CD14-positive monocyte (primary cell): Measurements from ENCODE around the gene ART4. TPM values are rescaled to one million over a fixed set of nuclear protein-coding genes. Genes with fewer than 3 reads are reported as not detected.

Experiments used
- DNase-seq, 3 donors: peaks; one replicate each; pipeline ENCODE4 v3.0.0-alpha.2; 2011 to 2022
- H2AFZ ChIP-seq: 2 replicates; pipeline ENCODE4 v1.6.0; 2012; ENCODE audit warnings: mild to moderate bottlenecking, low read depth, low read length, inconsistent platforms; ENCODE audit not compliant: insufficient read depth, poor library complexity, severe bottlenecking
- H3K27ac ChIP-seq, 2 donors: 1 replicate in 1 of 2; 2 replicates in 1 of 2; pipeline ENCODE4 v1.5.1; 2012 to 2013; ENCODE audit warnings: low read length in 2 of 2, control low read depth in 1 of 2, inconsistent platforms in 1 of 2, low read depth in 1 of 2, mild to moderate bottlenecking in 1 of 2
- H3K27me3 ChIP-seq, 2 donors: one replicate each; pipeline versions ENCODE4 v1.6.0 to v1.6.1; 2011 to 2013; ENCODE audit warnings: low read length in 2 of 2; ENCODE audit not compliant: control insufficient read depth in 2 of 2, insufficient read depth in 2 of 2
- H3K36me3 ChIP-seq, 2 donors: replicated peaks in 1 of 2; 1 replicate in 1 of 2; 2 replicates in 1 of 2; pipeline versions ENCODE4 v1.5.1 to v1.6.1; 2012 to 2013; ENCODE audit warnings: low read length in 2 of 2, control low read depth in 1 of 2, inconsistent platforms in 1 of 2, mild to moderate bottlenecking in 1 of 2; ENCODE audit not compliant: insufficient read depth in 2 of 2, control insufficient read depth in 1 of 2
- H3K4me1 ChIP-seq, 2 donors: 1 replicate in 1 of 2; 2 replicates in 1 of 2; pipeline versions ENCODE4 v1.5.1 to v1.6.1; 2012 to 2013; ENCODE audit warnings: low read length in 2 of 2, control low read depth in 1 of 2, inconsistent platforms in 1 of 2, mild to moderate bottlenecking in 1 of 2, moderate library complexity in 1 of 2; ENCODE audit not compliant: insufficient read depth in 2 of 2, control insufficient read depth in 1 of 2
- H3K4me2 ChIP-seq: replicated peaks from 2 replicates; pipeline ENCODE3; 2012; ENCODE audit warnings: low read length, moderate library complexity, mild to moderate bottlenecking; ENCODE audit not compliant: poor library complexity, severe bottlenecking; ENCODE audit errors: extremely low read depth
- H3K4me3 ChIP-seq, 3 experiments: fragments of 200-600 bp in 1 of 3; sonication (generic) in 1 of 3; replicated peaks in 1 of 3; 1 replicate in 2 of 3; 2 replicates in 1 of 3; pipeline ENCODE4 v1.5.1; 2011 to 2013; ENCODE audit warnings: low read length in 3 of 3, mild to moderate bottlenecking in 3 of 3, control low read depth in 2 of 3, low read depth in 2 of 3, inconsistent platforms in 1 of 3, moderate library complexity in 1 of 3
- H3K79me2 ChIP-seq: 2 replicates; pipeline ENCODE4 v1.6.0; 2012; ENCODE audit warnings: mild to moderate bottlenecking, control low read depth, inconsistent platforms, low read length, moderate library complexity; ENCODE audit not compliant: insufficient read depth
- H3K9ac ChIP-seq: 2 replicates; pipeline ENCODE4 v1.6.0; 2017; ENCODE audit warnings: low read length, mild to moderate bottlenecking; ENCODE audit not compliant: insufficient read depth, poor library complexity, severe bottlenecking
- H3K9me3 ChIP-seq, 2 donors: replicated peaks in 1 of 2; 1 replicate in 1 of 2; 2 replicates in 1 of 2; pipeline versions ENCODE4 v1.5.1 to v1.6.1; 2012 to 2013; ENCODE audit warnings: low read length in 2 of 2, control low read depth in 1 of 2; ENCODE audit not compliant: control insufficient read depth in 1 of 2, insufficient read depth in 1 of 2
- H4K20me1 ChIP-seq: 2 replicates; pipeline ENCODE4 v1.6.0; 2012; ENCODE audit warnings: mild to moderate bottlenecking, low read length, control low read depth, moderate library complexity; ENCODE audit not compliant: insufficient read depth
- H3K27ac Mint-ChIP-seq, 7 donors: one replicate each; pipeline ENCODE4 v1.8.0; 2020; ENCODE audit warnings: mild to moderate bottlenecking in 7 of 7, mixed read lengths in 7 of 7, moderate library complexity in 6 of 7, inconsistent platforms in 2 of 7
- H3K27me3 Mint-ChIP-seq, 3 donors: one replicate each; pipeline ENCODE4 v1.8.0; 2021 to 2022; ENCODE audit warnings: low read depth in 3 of 3, mild to moderate bottlenecking in 3 of 3, mixed read lengths in 3 of 3, moderate library complexity in 3 of 3, inconsistent platforms in 1 of 3
- H3K36me3 Mint-ChIP-seq, 2 donors: one replicate each; pipeline ENCODE4 v1.8.0; 2020; ENCODE audit warnings: mixed read lengths in 2 of 2, inconsistent platforms in 1 of 2, mild to moderate bottlenecking in 1 of 2
- H3K4me1 Mint-ChIP-seq: one replicate; pipeline ENCODE4 v1.8.0; 2020; ENCODE audit warnings: mild to moderate bottlenecking, mixed read lengths
- H3K4me3 Mint-ChIP-seq, 2 donors: one replicate each; pipeline ENCODE4 v1.8.0; 2020; ENCODE audit warnings: mild to moderate bottlenecking in 2 of 2, mixed read lengths in 2 of 2, moderate library complexity in 1 of 2
- H3K9me3 Mint-ChIP-seq, 7 donors: one replicate each; pipeline ENCODE4 v1.8.0; 2020 to 2022; ENCODE audit warnings: mixed read lengths in 7 of 7, mild to moderate bottlenecking in 6 of 7, moderate library complexity in 6 of 7, inconsistent platforms in 2 of 7
- WGBS: methylation state at CpG from one replicate; pipeline ENCODE4 v1.1.5; 2013; ENCODE audit warnings: missing lambda C conversion rate; ENCODE audit not compliant: insufficient coverage; 5-methylcytosine and 5-hydroxymethylcytosine counted together
- intact Hi-C, 2 donors: fragments of 100-400 bp; cut with micrococcal nuclease; formaldehyde crosslinking; loops; one replicate each; pipeline versions ENCODE4 v1.15.0 to v1.15.1; 2023
- polyA plus RNA-seq, 3 donors: library from polyadenylated mRNA; depleted of rRNA in 1 of 3; unstranded in 2 of 3; stranded (reverse) in 1 of 3; fragments of 300-500 nt in 2 of 3; fragments of >200 nt in 1 of 3; fragmentation: Illumina TruSeq in 2 of 3; gene quantifications; 1 replicate in 2 of 3; 2 replicates in 1 of 3; pipeline ENCODE4 v1.2.3, GENCODE V29; 2012 to 2021
- TF ChIP-seq, protein P1 (sequence below): fragments of 200-600 bp; IDR thresholded peaks from one replicate; pipeline ENCODE4 v1.8.0; 2022; ENCODE audit warnings: antibody characterized with exemption, mild to moderate bottlenecking

The ART4 gene
- polyA plus RNA-seq, 3 donors: not detected

DNA sequence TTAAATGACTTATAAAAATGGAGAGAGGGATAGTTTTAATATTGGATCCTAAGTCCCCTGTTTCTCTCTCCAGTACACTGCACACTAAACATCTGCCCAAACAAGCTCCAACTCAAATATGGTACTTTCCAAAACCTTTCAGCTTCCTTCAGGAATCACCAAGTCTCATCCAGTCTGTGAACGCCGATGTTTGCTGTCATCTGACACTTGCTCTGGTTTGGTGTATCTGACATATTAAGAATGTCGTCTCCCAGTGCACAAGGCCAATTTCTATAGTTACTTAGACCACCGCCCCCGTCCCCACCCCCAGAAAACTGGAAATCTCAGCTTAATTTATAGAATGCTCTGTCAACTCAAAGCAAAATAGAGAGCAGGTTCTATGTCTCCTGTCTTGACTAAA lies 47.4 kb upstream of the ART4 start:
- Mint-ChIP-seq H3K4me1 (peaks cover 10% of the 10 kb centered on the region), H3K9me3 (peaks cover 0 to 2% (median 0%) of the 10 kb centered on the region in 7 donors), H3K27me3 (peaks cover 13 to 24% (median 20%) of the 10 kb centered on the region in 3 donors), H3K27ac (no peak overlapping the region), H3K36me3 (no peaks in the 10 kb centered on the region), H3K4me3 (no peak overlapping the region)
- Histone ChIP-seq H3K4me1 (peaks cover 7 to 8% of the 10 kb centered on the region in 2 donors), H3K27ac (no peak overlapping the region), H4K20me1 (no peaks in the 10 kb centered on the region), H3K4me3 (no peak overlapping the region), H3K4me2 (no peak overlapping the region), H2AFZ (no peak overlapping the region), H3K79me2 (no peaks in the 10 kb centered on the region), H3K36me3 (no peaks in the 10 kb centered on the region), H3K27me3 (peaks cover 8 to 22% of the 10 kb centered on the region in 2 donors), H3K9me3 (no peaks in the 10 kb centered on the region), H3K9ac (no peak overlapping the region)
- intact Hi-C loops: no loop called here
- WGBS: no CpG with 5 or more reads among the region's 5 CpGs
- DNase-seq: no peak
- TF ChIP-seq, protein P1, sequence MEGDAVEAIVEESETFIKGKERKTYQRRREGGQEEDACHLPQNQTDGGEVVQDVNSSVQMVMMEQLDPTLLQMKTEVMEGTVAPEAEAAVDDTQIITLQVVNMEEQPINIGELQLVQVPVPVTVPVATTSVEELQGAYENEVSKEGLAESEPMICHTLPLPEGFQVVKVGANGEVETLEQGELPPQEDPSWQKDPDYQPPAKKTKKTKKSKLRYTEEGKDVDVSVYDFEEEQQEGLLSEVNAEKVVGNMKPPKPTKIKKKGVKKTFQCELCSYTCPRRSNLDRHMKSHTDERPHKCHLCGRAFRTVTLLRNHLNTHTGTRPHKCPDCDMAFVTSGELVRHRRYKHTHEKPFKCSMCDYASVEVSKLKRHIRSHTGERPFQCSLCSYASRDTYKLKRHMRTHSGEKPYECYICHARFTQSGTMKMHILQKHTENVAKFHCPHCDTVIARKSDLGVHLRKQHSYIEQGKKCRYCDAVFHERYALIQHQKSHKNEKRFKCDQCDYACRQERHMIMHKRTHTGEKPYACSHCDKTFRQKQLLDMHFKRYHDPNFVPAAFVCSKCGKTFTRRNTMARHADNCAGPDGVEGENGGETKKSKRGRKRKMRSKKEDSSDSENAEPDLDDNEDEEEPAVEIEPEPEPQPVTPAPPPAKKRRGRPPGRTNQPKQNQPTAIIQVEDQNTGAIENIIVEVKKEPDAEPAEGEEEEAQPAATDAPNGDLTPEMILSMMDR: no peak

DNA sequence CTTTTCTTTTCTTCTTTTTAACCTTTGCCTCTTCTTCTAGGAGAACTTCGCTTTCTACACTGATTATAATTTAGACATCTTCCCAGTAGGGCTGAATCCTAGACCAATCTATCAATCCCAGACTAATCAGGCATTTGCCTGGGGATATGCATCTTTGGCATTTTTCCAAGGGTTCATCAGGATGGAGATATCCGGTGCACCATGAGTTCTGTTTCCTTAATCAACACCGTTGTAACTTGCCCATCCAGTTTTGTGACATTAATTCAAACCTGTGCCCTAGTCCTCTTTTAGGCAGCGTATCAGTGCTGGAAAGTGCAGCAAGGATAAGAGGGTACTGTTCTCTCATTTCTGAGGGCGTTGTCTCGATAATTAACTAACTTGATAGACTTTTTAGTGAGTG lies 42.9 kb upstream of the ART4 start:
- Mint-ChIP-seq H3K27ac (no peak overlapping the region), H3K27me3 (peaks cover 16 to 26% (median 24%) of the 10 kb centered on the region in 3 donors), H3K36me3 (no peaks in the 10 kb centered on the region), H3K9me3 (peaks cover 0 to 2% (median 0%) of the 10 kb centered on the region in 7 donors), H3K4me3 (peak overlapping the region in 1 of 2 donors; percentile 61), H3K4me1 (peaks cover 23% of the 10 kb centered on the region)
- Histone ChIP-seq H3K9ac (no peak overlapping the region), H4K20me1 (no peaks in the 10 kb centered on the region), H3K4me1 (peaks cover 16 to 23% of the 10 kb centered on the region in 2 donors), H3K36me3 (no peaks in the 10 kb centered on the region), H3K27ac (no peak overlapping the region), H3K79me2 (no peaks in the 10 kb centered on the region), H2AFZ (no peak overlapping the region), H3K9me3 (no peaks in the 10 kb centered on the region), H3K27me3 (peaks cover 10 to 23% of the 10 kb centered on the region in 2 donors), H3K4me2 (no peak overlapping the region), H3K4me3 (no peak overlapping the region)
- intact Hi-C loops: no loop called here
- TF ChIP-seq, protein P1: no peak
- DNase-seq: no peak
- WGBS: 86% methylated on average over 1 of the region's 6 CpGs
